Measurements from ENCODE around the gene AHNAK2.
A peak's percentile ranks its signal among the peaks of the same experiment; 100 is the strongest.

GRCh38 chr14:104932676-104933631, 45.2 kb downstream of the AHNAK2 start:
- TF ChIP-seq CTCF (IDR thresholded peaks at IDR 0.05; ENCODE audit: low read length): peak; percentile 48
- no peak for TF ChIP-seq EZH2 (IDR thresholded peaks at IDR 0.05; ENCODE audit: borderline replicate concordance, low read length)
